HFFc6 (cell line): Measurements from ENCODE around the gene PARN. TPM values are rescaled to one million over a fixed set of nuclear protein-coding genes. Genes with fewer than 3 reads are reported as not detected.

ENCODE experiments used
- DNase-seq: peaks from one replicate; pipeline ENCODE4 v3.0.0-alpha.2; 2018
- H3K27ac Mint-ChIP-seq: 2 replicates; pipeline ENCODE4 v1.8.0; 2020; ENCODE audit warnings: mild to moderate bottlenecking, mixed read lengths
- H3K27me3 Mint-ChIP-seq: 2 replicates; pipeline ENCODE4 v1.8.0; 2021; ENCODE audit warnings: mild to moderate bottlenecking, moderate library complexity, mixed read lengths; ENCODE audit not compliant: insufficient read depth
- H3K36me3 Mint-ChIP-seq: 2 replicates; pipeline ENCODE4 v1.8.0; 2021; ENCODE audit warnings: low read depth, mixed read lengths
- H3K4me1 Mint-ChIP-seq: 2 replicates; pipeline ENCODE4 v1.8.0; 2020; ENCODE audit warnings: low read depth, mixed read lengths
- H3K4me3 Mint-ChIP-seq: 2 replicates; pipeline ENCODE4 v1.8.0; 2020; ENCODE audit warnings: mild to moderate bottlenecking, moderate library complexity, mixed read lengths
- H3K9me3 Mint-ChIP-seq: 2 replicates; pipeline ENCODE4 v1.8.0; 2020; ENCODE audit warnings: mild to moderate bottlenecking, mixed read lengths
- CTCF ChIP-seq: fragments of 200-600 bp; sonication (generic); IDR thresholded peaks from 2 replicates; pipeline ENCODE4 v1.5.0; 2021; ENCODE audit warnings: antibody characterized with exemption, mild to moderate bottlenecking
- total RNA-seq, 6 experiments: library from RNA; stranded (reverse); fragmentation: NEBNext Ultra II Directional; extraction: Animal tissue kit (Norgen Biotek cat#: 25700); gene quantifications; 2 replicates in 1 of 6; 3 replicates in 5 of 6; pipeline ENCODE4 v1.2.3, GENCODE V29; 2021

PARN gene
- total RNA-seq, 6 experiments from 2014 or later: 25.5 to 36.1 (median 30.4) TPM

- Mint-ChIP-seq H3K4me3 (no peak overlapping the region), H3K9me3 (no peaks in the 10 kb centered on the region), H3K36me3 (no peaks in the 10 kb centered on the region), H3K27ac (no peak overlapping the region), H3K4me1 (peaks cover 19% of the 10 kb centered on the region), H3K27me3 (no peaks in the 10 kb centered on the region; the same call in 1 of the 2 replicates)
- no peak for DNase-seq
- TF ChIP-seq CTCF: no peak
Measured at GRCh38 chr16:14523632-14524031, 106.4 kb downstream of the PARN start.

GRCh38 chr16:14522671-14523070, 107.4 kb downstream of the PARN start:
- Mint-ChIP-seq H3K4me1 (peaks cover 10% of the 10 kb centered on the region), H3K27ac (no peak overlapping the region), H3K4me3 (no peak overlapping the region), H3K36me3 (no peaks in the 10 kb centered on the region), H3K27me3 (no peaks in the 10 kb centered on the region; the same call in 1 of the 2 replicates), H3K9me3 (no peaks in the 10 kb centered on the region)
- no peak for DNase-seq
- no peak for TF ChIP-seq CTCF

DNA sequence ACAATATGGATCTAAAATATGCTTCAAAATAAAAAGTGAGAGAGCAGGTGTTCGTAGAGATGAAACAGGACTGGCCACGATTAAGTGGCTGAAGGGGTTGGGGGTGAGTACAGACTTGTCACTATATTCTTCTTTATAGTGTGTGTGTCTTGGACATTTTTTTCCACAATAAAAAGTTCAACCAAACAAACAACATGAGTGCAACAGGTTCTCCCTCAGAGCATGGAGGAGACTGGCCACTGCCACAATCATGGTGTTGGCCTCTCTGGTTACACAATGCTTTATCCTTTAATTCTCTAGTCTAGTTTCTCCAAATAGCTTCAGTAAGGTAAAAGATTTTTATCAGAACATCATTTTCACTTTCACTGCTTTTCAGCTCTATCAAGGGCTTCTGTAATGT, 109.3 kb downstream of the PARN start:
- Mint-ChIP-seq H3K4me1 (no peaks in the 10 kb centered on the region), H3K4me3 (no peak overlapping the region), H3K9me3 (no peaks in the 10 kb centered on the region), H3K36me3 (no peaks in the 10 kb centered on the region), H3K27ac (no peak overlapping the region), H3K27me3 (no peaks in the 10 kb centered on the region)
- no peak for DNase-seq
- TF ChIP-seq CTCF: no peak

- H3K4me1 Mint-ChIP-seq: peaks cover 26% of the 10 kb centered on the region
Measured at GRCh38 chr16:14514967-14515366, 115.1 kb downstream of the PARN start.

GRCh38 chr16:14513389-14514107, 116.5 kb downstream of the PARN start:
- Mint-ChIP-seq H3K4me1 (peaks cover 38% of the 10 kb centered on the region), H3K27ac (no peak overlapping the region), H3K4me3 (no peak overlapping the region), H3K9me3 (no peaks in the 10 kb centered on the region), H3K27me3 (no peaks in the 10 kb centered on the region), H3K36me3 (peaks cover 4% of the 10 kb centered on the region; the same call in 1 of the 2 replicates)
- TF ChIP-seq CTCF: no peak
- DNase-seq: no peak

More at GRCh38 chr16:14514967-14515366, 115.1 kb downstream of the PARN start:
- DNase-seq: no peak
- Mint-ChIP-seq H3K4me3 (no peak overlapping the region), H3K27me3 (no peaks in the 10 kb centered on the region), H3K36me3 (peaks cover 4% of the 10 kb centered on the region; the same call in 1 of the 2 replicates), H3K9me3 (no peaks in the 10 kb centered on the region), H3K27ac (no peak overlapping the region)
- no peak for TF ChIP-seq CTCF
